Stomach smooth muscle (tissue), 2 donors: ENCODE measurements around the gene ZC3H13.

Source experiments
- H3K27ac ChIP-seq: one replicate; pipeline ENCODE4 v1.7.0; 2013; ENCODE audit warnings: mild to moderate bottlenecking, low read length, inconsistent platforms
- H3K27me3 ChIP-seq, 2 donors: one replicate each; pipeline ENCODE4 v1.7.0; 2013; ENCODE audit warnings: low read length in 2 of 2; ENCODE audit not compliant: insufficient read depth in 2 of 2, control insufficient read depth in 1 of 2
- H3K36me3 ChIP-seq, 2 donors: one replicate each; pipeline ENCODE4 v1.7.0; 2013; ENCODE audit warnings: low read length in 2 of 2; ENCODE audit not compliant: control insufficient read depth in 2 of 2, insufficient read depth in 2 of 2
- H3K4me1 ChIP-seq: one replicate; pipeline ENCODE4 v1.7.0; 2013; ENCODE audit warnings: low read length; ENCODE audit not compliant: control insufficient read depth, insufficient read depth
- H3K4me3 ChIP-seq, 2 donors: one replicate each; pipeline ENCODE4 v1.7.0; 2013; ENCODE audit warnings: low read length in 2 of 2
- H3K9ac ChIP-seq, 2 donors: one replicate each; pipeline ENCODE4 v1.7.0; 2013; ENCODE audit warnings: low read length in 2 of 2, mild to moderate bottlenecking in 1 of 2
- H3K9me3 ChIP-seq, 2 donors: one replicate each; pipeline ENCODE4 v1.7.0; 2013; ENCODE audit warnings: low read length in 2 of 2; ENCODE audit not compliant: control insufficient read depth in 2 of 2
- donor health status: healthy.
- donor health status: Pancreatic carcinoma.

Gene ZC3H13

DNA sequence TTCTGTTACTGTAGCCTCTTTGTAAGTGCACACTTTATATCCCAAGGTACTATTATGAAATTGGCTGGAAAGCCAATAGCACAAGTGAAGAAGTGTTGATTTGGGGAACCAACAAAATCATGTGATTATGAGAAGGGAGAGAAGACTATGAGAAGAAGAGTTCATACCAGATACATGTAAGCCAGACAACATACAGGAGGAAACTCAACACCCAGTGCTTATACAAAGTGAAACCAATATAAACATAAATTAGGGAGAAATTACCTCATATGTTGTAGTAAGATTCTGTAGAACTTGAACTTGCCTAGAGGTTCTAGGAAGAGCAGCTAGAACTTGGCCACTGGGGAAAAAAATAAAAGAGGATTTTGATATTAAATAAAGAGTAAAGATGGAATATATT is 34.9 kb upstream of the ZC3H13 start:
- Histone ChIP-seq H3K9ac (no peak overlapping the region), H3K27me3 (no peaks in the 10 kb centered on the region), H3K4me3 (no peak overlapping the region), H3K9me3 (no peaks in the 10 kb centered on the region), H3K36me3 (no peaks in the 10 kb centered on the region), H3K27ac (no peak overlapping the region), H3K4me1 (no peaks in the 10 kb centered on the region)

DNA sequence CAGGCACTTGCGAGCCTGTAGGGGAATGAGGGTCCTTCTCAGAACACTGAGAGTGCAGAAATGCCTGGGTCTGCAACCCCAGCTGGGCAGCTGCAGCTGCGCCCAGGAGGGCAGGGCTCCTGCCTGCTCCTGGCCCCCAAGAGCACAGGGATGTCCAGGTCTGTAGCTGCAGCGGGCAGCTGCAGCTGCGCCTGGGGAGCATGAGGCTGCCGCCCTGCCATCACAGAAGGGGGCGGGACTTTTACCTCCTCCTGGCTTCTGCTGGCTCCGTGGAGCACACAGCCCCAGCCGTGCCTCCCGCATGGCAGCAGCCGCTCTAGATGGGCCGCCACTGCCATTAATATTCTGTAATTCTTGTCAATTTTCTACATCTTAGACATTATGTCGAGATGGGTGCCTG is 34.4 kb upstream of the ZC3H13 start:
- H3K27ac ChIP-seq = no peak overlapping the region
- H3K4me1 ChIP-seq = no peaks in the 10 kb centered on the region
- no peaks in the 10 kb centered on the region for H3K27me3 ChIP-seq
- no peaks in the 10 kb centered on the region for H3K36me3 ChIP-seq
- no peak overlapping the region for H3K4me3 ChIP-seq
- H3K9me3 ChIP-seq = no peaks in the 10 kb centered on the region
- H3K9ac ChIP-seq = no peak overlapping the region

DNA sequence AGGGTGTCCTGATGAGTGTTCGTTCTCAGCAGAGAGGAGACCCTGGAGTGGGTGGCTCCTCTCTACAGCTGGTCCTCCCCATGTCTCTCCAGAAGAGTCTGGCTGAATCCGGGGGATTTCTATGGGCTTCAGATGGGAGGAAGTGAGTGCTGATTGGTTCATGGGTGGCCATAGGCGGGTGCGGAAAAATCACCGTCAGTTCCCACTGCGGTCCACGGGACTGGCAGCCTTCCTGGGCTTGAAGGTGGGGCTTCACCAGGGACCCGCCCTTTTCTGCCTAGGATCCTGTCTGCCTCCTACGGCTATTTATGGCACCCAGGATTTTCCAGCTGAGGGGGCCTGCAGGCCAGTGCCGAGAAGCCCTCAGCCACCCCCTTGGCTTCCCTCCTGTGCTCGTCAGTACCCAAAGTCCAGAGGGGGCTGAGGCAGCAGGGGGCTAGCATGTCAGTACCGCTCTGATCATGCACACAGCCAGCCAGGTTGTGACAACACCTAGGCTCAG is 33.9 kb upstream of the ZC3H13 start:
- no peak overlapping the region for H3K4me3 ChIP-seq
- H3K27me3 ChIP-seq = no peaks in the 10 kb centered on the region
- no peaks in the 10 kb centered on the region for H3K9me3 ChIP-seq
- H3K9ac ChIP-seq = no peak overlapping the region
- H3K27ac ChIP-seq = no peak overlapping the region
- H3K4me1 ChIP-seq = no peaks in the 10 kb centered on the region
- H3K36me3 ChIP-seq = no peaks in the 10 kb centered on the region

DNA sequence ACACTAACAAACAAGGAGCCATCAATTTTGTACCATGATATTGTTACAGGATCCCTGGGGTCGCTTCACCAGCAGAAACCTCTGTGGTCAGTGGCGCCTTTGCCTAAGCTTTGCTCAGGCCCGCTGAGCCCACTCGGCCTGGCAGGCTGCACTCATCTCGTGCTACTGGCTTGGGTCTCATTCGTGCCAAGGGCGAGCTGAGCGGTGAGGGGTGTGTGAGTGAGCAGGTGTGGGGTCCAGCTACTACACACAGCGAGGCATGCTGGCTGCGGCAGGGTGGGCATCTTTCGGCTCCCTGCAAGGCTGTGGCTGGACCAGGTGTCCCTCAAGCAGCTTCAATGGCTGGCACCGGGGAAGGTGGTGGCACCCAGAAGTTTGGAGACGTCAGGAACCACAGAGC is 33.2 kb upstream of the ZC3H13 start:
- Histone ChIP-seq H3K9ac (no peak overlapping the region), H3K4me1 (no peaks in the 10 kb centered on the region), H3K36me3 (no peaks in the 10 kb centered on the region), H3K27ac (no peak overlapping the region), H3K27me3 (no peaks in the 10 kb centered on the region), H3K4me3 (no peak overlapping the region), H3K9me3 (no peaks in the 10 kb centered on the region)

DNA sequence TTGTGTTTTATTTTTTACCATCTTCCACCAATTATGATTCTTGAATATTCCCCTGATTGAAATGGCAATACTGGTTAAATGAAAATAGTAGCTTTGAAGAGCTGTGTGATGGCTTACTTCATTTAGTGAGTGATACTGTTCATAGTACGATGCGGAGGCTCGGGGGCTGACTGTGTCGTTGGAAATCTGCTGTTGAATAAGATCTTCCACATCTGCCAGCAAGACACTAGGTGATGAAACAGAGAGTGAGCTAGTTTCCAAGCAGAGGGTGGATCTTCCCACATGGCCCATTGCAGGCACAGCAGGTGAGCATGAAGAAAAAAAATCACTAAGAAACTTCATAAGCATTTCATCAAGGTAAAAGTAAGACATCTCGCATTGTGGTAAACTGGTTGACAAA is 29.8 kb upstream of the ZC3H13 start:
- Histone ChIP-seq H3K36me3 (no peaks in the 10 kb centered on the region), H3K27ac (no peak overlapping the region)

DNA sequence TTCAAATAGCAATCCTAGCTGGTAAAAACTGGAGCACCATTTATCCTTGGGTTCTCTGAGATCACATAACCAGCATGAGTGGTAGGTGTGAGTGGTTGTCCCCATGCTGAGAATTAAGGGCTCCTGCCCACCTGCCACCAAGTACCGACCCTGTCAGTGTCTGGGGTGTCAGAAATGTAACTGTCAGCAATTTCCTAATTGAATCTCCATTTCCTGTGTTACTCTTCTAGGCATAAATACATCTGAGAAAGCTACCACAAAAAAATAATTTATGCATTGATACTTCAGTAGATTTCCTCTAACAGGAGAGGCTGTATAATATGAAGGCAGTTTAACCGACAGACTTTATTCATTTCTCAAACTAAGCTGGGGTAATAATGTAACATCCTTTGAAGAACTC is 27.2 kb upstream of the ZC3H13 start:
- H3K27me3 ChIP-seq = no peaks in the 10 kb centered on the region
- no peak overlapping the region for H3K4me3 ChIP-seq
- no peak overlapping the region for H3K27ac ChIP-seq
- H3K9me3 ChIP-seq = no peaks in the 10 kb centered on the region
- H3K9ac ChIP-seq = no peak overlapping the region
- H3K36me3 ChIP-seq = no peaks in the 10 kb centered on the region
- no peaks in the 10 kb centered on the region for H3K4me1 ChIP-seq

More for the DNA sequence above, 29.8 kb upstream of the ZC3H13 start:
- H3K4me1 ChIP-seq = no peaks in the 10 kb centered on the region
- no peaks in the 10 kb centered on the region for H3K27me3 ChIP-seq
- no peak overlapping the region for H3K9ac ChIP-seq
- H3K4me3 ChIP-seq = no peak overlapping the region
- no peaks in the 10 kb centered on the region for H3K9me3 ChIP-seq

DNA sequence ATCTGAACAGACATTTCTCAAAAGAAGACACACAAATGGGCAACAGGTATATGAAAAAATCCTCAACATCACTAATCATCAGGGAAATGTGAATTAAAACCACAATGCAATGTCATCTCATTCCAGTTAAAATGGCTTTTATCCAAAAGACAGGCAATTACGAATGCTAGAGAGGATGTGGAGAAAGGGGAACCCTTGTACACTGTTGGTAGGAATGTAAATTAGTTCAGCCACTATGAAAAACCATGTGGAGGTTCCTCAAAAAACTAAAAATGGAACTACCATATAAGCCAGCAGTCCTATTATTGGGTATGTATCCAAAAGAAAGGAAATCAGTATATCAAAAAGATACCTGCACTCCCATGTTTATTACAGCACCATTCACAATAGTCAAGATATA is 24.7 kb upstream of the ZC3H13 start:
- H3K36me3 ChIP-seq = no peaks in the 10 kb centered on the region
- H3K9ac ChIP-seq = no peak overlapping the region
- H3K4me1 ChIP-seq = no peaks in the 10 kb centered on the region
- H3K27me3 ChIP-seq = no peaks in the 10 kb centered on the region
- no peaks in the 10 kb centered on the region for H3K9me3 ChIP-seq
- H3K27ac ChIP-seq = no peak overlapping the region
- H3K4me3 ChIP-seq = no peak overlapping the region

DNA sequence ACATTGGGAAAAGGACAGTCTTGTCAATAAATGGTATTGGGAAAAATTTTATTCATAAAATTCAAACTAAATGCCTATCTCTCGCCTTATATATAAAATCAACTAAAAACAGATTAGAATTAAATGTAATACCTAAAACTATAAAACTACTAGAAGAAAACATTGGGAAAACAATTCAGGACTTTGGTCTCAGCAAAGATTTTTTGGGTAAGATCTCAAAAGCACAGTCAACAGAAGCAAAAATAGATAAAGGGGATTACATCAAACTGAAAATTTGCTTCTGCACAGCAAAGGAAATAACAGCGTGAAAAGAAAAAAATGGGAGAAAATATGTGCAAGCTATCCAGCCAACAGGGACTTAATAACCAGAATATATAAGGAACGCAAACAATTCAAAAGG is 24.3 kb upstream of the ZC3H13 start:
- no peaks in the 10 kb centered on the region for H3K27me3 ChIP-seq
- no peak overlapping the region for H3K9ac ChIP-seq
- H3K4me3 ChIP-seq = no peak overlapping the region
- no peaks in the 10 kb centered on the region for H3K4me1 ChIP-seq
- H3K9me3 ChIP-seq = no peaks in the 10 kb centered on the region
- H3K36me3 ChIP-seq = no peaks in the 10 kb centered on the region
- H3K27ac ChIP-seq = no peak overlapping the region

DNA sequence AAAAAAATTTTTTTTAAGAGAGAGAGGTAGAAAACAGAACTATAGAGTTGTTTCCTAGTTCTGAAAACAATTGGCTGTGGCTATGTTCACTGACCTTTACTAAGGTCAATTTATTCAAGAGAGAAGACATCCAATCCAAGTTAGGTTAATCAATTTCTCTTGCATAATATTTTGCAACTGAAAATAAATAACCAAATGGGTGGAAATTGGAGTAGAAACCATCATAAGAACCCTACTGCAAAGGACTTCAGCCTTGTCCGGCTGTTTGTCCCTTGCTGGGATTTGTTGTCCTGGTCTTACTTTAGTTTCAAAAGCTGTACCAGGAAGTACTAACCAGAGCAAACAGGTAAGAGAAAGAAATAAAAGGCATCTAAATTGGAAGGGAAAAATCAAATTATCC is 23.3 kb upstream of the ZC3H13 start:
- Histone ChIP-seq H3K27me3 (no peaks in the 10 kb centered on the region), H3K9me3 (no peaks in the 10 kb centered on the region), H3K27ac (no peak overlapping the region), H3K4me1 (no peaks in the 10 kb centered on the region), H3K9ac (no peak overlapping the region), H3K4me3 (no peak overlapping the region), H3K36me3 (no peaks in the 10 kb centered on the region)

DNA sequence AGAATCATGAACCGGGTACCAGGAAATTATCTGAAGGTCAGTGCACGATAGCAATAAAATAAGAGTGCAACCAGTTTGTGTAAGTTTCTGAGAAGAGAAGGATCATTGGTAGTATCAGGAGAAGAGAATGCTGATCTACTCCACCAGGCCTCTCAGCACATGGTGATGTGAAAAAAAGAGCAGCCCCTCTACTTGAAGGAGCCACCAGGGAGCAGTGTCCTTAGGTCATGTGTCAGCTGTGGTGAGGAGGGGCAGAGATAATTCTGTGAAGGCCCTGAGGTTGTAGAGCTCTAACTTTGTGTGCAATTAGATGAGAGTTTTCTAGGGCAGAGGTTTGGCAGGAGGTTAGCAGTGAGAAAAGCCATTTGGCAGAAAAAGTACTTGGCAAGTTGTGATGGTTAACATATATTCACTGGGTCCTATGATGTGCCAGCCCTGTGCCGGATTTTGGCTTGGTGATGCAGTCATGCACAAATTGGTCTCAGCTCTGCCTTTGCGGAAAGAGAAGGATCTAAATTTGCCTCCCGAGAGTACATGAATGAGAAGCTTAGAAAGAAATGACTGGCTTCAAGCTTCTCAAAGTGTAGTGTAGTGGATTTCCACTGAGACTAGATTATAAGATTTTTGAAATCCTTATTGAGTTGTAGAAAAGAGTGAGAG is 19.2 kb upstream of the ZC3H13 start:
- H3K9ac ChIP-seq = no peak overlapping the region
- no peaks in the 10 kb centered on the region for H3K9me3 ChIP-seq
- H3K36me3 ChIP-seq = no peaks in the 10 kb centered on the region
- no peak overlapping the region for H3K27ac ChIP-seq
- H3K4me1 ChIP-seq = no peaks in the 10 kb centered on the region
- H3K4me3 ChIP-seq = no peak overlapping the region
- no peaks in the 10 kb centered on the region for H3K27me3 ChIP-seq

DNA sequence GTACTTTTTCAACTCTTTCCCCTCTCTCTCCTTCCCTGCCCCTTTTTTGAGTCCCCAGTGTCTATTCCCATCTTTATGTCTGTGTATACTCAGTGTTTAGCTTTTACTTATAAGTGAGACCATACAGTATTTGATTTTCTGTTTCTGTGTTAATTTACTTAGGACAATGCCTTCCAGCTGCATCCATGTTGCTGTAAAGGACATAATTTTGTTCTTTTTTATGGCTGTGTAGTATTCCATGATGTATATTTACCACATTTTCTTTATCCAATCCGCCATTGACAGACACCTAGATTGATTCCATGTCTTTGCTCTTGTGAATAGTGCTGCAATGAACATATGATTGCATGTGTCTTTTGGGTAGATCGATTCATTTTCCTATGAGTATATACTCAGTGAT is 10.7 kb upstream of the ZC3H13 start:
- no peak overlapping the region for H3K4me3 ChIP-seq
- H3K27me3 ChIP-seq = no peaks in the 10 kb centered on the region
- no peak overlapping the region for H3K9ac ChIP-seq
- H3K27ac ChIP-seq = no peak overlapping the region
- no peaks in the 10 kb centered on the region for H3K36me3 ChIP-seq
- H3K4me1 ChIP-seq = no peaks in the 10 kb centered on the region
- no peaks in the 10 kb centered on the region for H3K9me3 ChIP-seq
